Brain microvascular endothelial cell (primary cell): ENCODE results near the gene NDC1.
"Not testable (repeated sequence)": the region's sequence is repeated elsewhere in the genome, so short reads cannot be mapped to it uniquely, and the experiment has no call there.

ENCODE experiments used
- DNase-seq: peaks from one replicate; pipeline ENCODE4 v3.0.0-alpha.2; 2020
- H3K27ac ChIP-seq: fragments of 250-450 bp; sonication (Bioruptor Pico); 2 replicates; pipeline ENCODE4 v1.5.1; 2020; ENCODE audit warnings: mild to moderate bottlenecking, moderate library complexity
- H3K27me3 ChIP-seq: fragments of 250-450 bp; sonication (Bioruptor Pico); replicated peaks from 2 replicates; pipeline ENCODE4 v1.5.1; 2020; ENCODE audit warnings: mild to moderate bottlenecking
- H3K36me3 ChIP-seq: fragments of 250-450 bp; sonication (Bioruptor Pico); replicated peaks from 2 replicates; pipeline ENCODE4 v1.5.1; 2020; ENCODE audit warnings: mild to moderate bottlenecking
- H3K4me3 ChIP-seq: 2 replicates; pipeline ENCODE4 v1.5.1; 2011; ENCODE audit warnings: low read depth, mild to moderate bottlenecking, control low read depth, low read length, moderate library complexity
- CTCF ChIP-seq: IDR thresholded peaks from 2 replicates; pipeline ENCODE4 v1.5.1; 2011; ENCODE audit warnings: low read depth, mild to moderate bottlenecking, moderate library complexity, low read length, control low read depth, inconsistent platforms; ENCODE audit errors: missing control alignments
- in situ Hi-C: cut with HindIII; loops from 2 replicates; pipeline ENCODE4 v1.10.0; 2017; ENCODE audit warnings: low sequenced_read_pairs, low pct_ligation_motif_present

Gene NDC1

GRCh38 chr1:53766831-53767405 lies 71.2 kb downstream of the NDC1 start:
- peak; percentile 14 for DNase-seq
- Histone ChIP-seq H3K36me3 (no peaks in the 10 kb centered on the region), H3K27ac (peak overlapping the region; percentile 76), H3K27me3 (no peaks in the 10 kb centered on the region), H3K4me3 (no peak overlapping the region)
- in situ Hi-C loops, result no loop called here
- no peak for TF ChIP-seq CTCF

- DNase-seq, result no peak
- TF ChIP-seq CTCF, result no peak
- Histone ChIP-seq H3K36me3 (no peaks in the 10 kb centered on the region), H3K27ac (peak overlapping the region; percentile 76), H3K27me3 (no peaks in the 10 kb centered on the region), H3K4me3 (no peak overlapping the region)
- in situ Hi-C loops, result no loop called here
Observed at GRCh38 chr1:53766194-53766742, 71.8 kb downstream of the NDC1 start.

- Histone ChIP-seq H3K27ac (peak overlapping the region; percentile 76), H3K36me3 (no peaks in the 10 kb centered on the region), H3K4me3 (no peak overlapping the region), H3K27me3 (no peaks in the 10 kb centered on the region)
- in situ Hi-C loops, result no loop called here
- DNase-seq, result peak; percentile 52
- no peak for TF ChIP-seq CTCF
Observed at GRCh38 chr1:53765657-53766056, 72.4 kb downstream of the NDC1 start.

- Histone ChIP-seq H3K27ac (no peak overlapping the region), H3K36me3 (no peaks in the 10 kb centered on the region), H3K4me3 (no peak overlapping the region), H3K27me3 (no peaks in the 10 kb centered on the region)
- in situ Hi-C loops, result no loop called here
- DNase-seq, result no peak
- TF ChIP-seq CTCF, result no peak
Observed at GRCh38 chr1:53763911-53764310, 74.2 kb downstream of the NDC1 start.

- H3K27ac ChIP-seq, result no peak overlapping the region
- in situ Hi-C loops, result no loop called here
- H3K27me3 ChIP-seq, result no peaks in the 10 kb centered on the region
- DNase-seq, result no peak
- no peak overlapping the region for H3K4me3 ChIP-seq
- peak; percentile 24 for TF ChIP-seq CTCF
- no peaks in the 10 kb centered on the region for H3K36me3 ChIP-seq
Observed at GRCh38 chr1:53763461-53763860, 74.6 kb downstream of the NDC1 start.

- in situ Hi-C loops, result not testable (repeated sequence)
Observed at GRCh38 chr1:53760497-53760896, 77.6 kb downstream of the NDC1 start.

More at GRCh38 chr1:53760497-53760896, 77.6 kb downstream of the NDC1 start:
- H3K4me3 ChIP-seq, DNase-seq, H3K27me3 ChIP-seq, H3K36me3 ChIP-seq, H3K27ac ChIP-seq: not testable (repeated sequence)
